ENCODE measurements around the gene SPSB1.

The SPSB1 gene

GRCh38 chr1:9324246-9325096 lies 31.8 kb downstream of the SPSB1 start:
- ATAC-seq, result no peak
- no peak for TF ChIP-seq ZFP30 (CRISPR knock-in tag; IDR thresholded peaks at IDR 0.05)
- TF ChIP-seq CSDC2 (CRISPR knock-in tag; IDR thresholded peaks at IDR 0.05), result no peak
- no peak for TF ChIP-seq ZFP3 (CRISPR knock-in tag; IDR thresholded peaks at IDR 0.05)
- TF ChIP-seq, protein P1, sequence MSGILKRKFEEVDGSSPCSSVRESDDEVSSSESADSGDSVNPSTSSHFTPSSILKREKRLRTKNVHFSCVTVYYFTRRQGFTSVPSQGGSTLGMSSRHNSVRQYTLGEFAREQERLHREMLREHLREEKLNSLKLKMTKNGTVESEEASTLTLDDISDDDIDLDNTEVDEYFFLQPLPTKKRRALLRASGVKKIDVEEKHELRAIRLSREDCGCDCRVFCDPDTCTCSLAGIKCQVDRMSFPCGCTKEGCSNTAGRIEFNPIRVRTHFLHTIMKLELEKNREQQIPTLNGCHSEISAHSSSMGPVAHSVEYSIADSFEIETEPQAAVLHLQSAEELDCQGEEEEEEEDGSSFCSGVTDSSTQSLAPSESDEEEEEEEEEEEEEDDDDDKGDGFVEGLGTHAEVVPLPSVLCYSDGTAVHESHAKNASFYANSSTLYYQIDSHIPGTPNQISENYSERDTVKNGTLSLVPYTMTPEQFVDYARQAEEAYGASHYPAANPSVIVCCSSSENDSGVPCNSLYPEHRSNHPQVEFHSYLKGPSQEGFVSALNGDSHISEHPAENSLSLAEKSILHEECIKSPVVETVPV (CRISPR knock-in tag; IDR thresholded peaks at IDR 0.05), result no peak
- TF ChIP-seq, protein P2, sequence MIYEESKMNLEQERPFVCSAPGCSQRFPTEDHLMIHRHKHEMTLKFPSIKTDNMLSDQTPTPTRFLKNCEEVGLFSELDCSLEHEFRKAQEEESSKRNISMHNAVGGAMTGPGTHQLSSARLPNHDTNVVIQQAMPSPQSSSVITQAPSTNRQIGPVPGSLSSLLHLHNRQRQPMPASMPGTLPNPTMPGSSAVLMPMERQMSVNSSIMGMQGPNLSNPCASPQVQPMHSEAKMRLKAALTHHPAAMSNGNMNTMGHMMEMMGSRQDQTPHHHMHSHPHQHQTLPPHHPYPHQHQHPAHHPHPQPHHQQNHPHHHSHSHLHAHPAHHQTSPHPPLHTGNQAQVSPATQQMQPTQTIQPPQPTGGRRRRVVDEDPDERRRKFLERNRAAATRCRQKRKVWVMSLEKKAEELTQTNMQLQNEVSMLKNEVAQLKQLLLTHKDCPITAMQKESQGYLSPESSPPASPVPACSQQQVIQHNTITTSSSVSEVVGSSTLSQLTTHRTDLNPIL (CRISPR knock-in tag; IDR thresholded peaks at IDR 0.05; ENCODE audit: low read depth), result no peak
- no peak for TF ChIP-seq TCF4 (CRISPR knock-in tag; IDR thresholded peaks at IDR 0.05; ENCODE audit: borderline replicate concordance)
- no peak for TF ChIP-seq ZNF565 (CRISPR knock-in tag; conservative IDR thresholded peaks at IDR 0.05; ENCODE audit: low read depth)
- no peak for TF ChIP-seq ESRRG (CRISPR knock-in tag; IDR thresholded peaks at IDR 0.05)
- no peak for TF ChIP-seq GLIS3 (CRISPR knock-in tag; IDR thresholded peaks at IDR 0.05)

DNA sequence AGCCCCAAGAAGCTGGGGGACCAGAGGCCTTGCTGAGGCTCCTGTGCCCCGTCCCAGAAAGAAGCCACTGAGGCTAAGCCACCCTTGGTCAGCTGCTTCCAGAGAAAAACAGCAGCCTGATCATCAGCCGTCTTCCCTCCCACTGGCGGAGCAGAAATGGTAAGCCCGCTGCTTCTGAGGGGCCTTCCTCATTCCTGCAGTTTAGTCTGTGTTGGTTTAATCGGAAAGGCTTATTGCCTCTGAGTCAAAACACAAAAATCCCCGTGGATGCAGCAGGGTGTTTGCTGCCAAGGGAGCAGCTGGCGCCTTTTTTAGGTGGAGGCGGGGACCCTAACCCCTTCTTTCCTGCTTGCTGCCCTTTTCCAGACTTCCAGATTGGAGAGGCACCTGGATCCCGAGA lies 33.9 kb downstream of the SPSB1 start:
- ATAC-seq, result no peak
- TF ChIP-seq ISL1 (CRISPR knock-in tag; IDR thresholded peaks at IDR 0.05), result no peak
- TF ChIP-seq, protein P2 (CRISPR knock-in tag; IDR thresholded peaks at IDR 0.05; ENCODE audit: low read depth), result no peak
- TF ChIP-seq ZC3H10 (CRISPR knock-in tag; IDR thresholded peaks at IDR 0.05), result no peak
- TF ChIP-seq, protein P3, sequence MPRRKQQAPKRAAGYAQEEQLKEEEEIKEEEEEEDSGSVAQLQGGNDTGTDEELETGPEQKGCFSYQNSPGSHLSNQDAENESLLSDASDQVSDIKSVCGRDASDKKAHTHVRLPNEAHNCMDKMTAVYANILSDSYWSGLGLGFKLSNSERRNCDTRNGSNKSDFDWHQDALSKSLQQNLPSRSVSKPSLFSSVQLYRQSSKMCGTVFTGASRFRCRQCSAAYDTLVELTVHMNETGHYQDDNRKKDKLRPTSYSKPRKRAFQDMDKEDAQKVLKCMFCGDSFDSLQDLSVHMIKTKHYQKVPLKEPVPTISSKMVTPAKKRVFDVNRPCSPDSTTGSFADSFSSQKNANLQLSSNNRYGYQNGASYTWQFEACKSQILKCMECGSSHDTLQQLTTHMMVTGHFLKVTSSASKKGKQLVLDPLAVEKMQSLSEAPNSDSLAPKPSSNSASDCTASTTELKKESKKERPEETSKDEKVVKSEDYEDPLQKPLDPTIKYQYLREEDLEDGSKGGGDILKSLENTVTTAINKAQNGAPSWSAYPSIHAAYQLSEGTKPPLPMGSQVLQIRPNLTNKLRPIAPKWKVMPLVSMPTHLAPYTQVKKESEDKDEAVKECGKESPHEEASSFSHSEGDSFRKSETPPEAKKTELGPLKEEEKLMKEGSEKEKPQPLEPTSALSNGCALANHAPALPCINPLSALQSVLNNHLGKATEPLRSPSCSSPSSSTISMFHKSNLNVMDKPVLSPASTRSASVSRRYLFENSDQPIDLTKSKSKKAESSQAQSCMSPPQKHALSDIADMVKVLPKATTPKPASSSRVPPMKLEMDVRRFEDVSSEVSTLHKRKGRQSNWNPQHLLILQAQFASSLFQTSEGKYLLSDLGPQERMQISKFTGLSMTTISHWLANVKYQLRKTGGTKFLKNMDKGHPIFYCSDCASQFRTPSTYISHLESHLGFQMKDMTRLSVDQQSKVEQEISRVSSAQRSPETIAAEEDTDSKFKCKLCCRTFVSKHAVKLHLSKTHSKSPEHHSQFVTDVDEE (CRISPR knock-in tag; IDR thresholded peaks at IDR 0.05), result no peak
- no peak for TF ChIP-seq BACH2 (CRISPR knock-in tag; IDR thresholded peaks at IDR 0.05; ENCODE audit: borderline replicate concordance)
- TF ChIP-seq CSDC2 (CRISPR knock-in tag; IDR thresholded peaks at IDR 0.05), result no peak

GRCh38 chr1:9328201-9328600 lies 35.5 kb downstream of the SPSB1 start:
- TF ChIP-seq ZNF565 (CRISPR knock-in tag; conservative IDR thresholded peaks at IDR 0.05; ENCODE audit: low read depth) (no peak), TOX (CRISPR knock-in tag; IDR thresholded peaks at IDR 0.05; ENCODE audit: borderline replicate concordance) (no peak), RARB (CRISPR knock-in tag; IDR thresholded peaks at IDR 0.05) (no peak), ISL1 (CRISPR knock-in tag; IDR thresholded peaks at IDR 0.05) (no peak), ZFP30 (CRISPR knock-in tag; IDR thresholded peaks at IDR 0.05) (no peak), ZFP3 (CRISPR knock-in tag; IDR thresholded peaks at IDR 0.05) (no peak), ESRRG (CRISPR knock-in tag; IDR thresholded peaks at IDR 0.05) (no peak), PPARA (CRISPR knock-in tag; IDR thresholded peaks at IDR 0.05; ENCODE audit: borderline replicate concordance) (no peak), TCF4 (CRISPR knock-in tag; IDR thresholded peaks at IDR 0.05; ENCODE audit: borderline replicate concordance) (no peak), ZNF8 (CRISPR knock-in tag; IDR thresholded peaks at IDR 0.05) (no peak), ZNF70 (CRISPR knock-in tag; IDR thresholded peaks at IDR 0.05) (no peak), GLIS3 (CRISPR knock-in tag; IDR thresholded peaks at IDR 0.05) (no peak)
- TF ChIP-seq, protein P4, sequence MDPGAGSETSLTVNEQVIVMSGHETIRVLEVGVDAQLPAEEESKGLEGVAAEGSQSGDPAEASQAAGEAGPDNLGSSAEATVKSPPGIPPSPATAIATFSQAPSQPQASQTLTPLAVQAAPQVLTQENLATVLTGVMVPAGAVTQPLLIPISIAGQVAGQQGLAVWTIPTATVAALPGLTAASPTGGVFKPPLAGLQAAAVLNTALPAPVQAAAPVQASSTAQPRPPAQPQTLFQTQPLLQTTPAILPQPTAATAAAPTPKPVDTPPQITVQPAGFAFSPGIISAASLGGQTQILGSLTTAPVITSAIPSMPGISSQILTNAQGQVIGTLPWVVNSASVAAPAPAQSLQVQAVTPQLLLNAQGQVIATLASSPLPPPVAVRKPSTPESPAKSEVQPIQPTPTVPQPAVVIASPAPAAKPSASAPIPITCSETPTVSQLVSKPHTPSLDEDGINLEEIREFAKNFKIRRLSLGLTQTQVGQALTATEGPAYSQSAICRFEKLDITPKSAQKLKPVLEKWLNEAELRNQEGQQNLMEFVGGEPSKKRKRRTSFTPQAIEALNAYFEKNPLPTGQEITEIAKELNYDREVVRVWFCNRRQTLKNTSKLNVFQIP (CRISPR knock-in tag; IDR thresholded peaks at IDR 0.05; ENCODE audit: borderline replicate concordance, low read depth), result no peak
- TF ChIP-seq, protein P1 (CRISPR knock-in tag; IDR thresholded peaks at IDR 0.05), result no peak
- TF ChIP-seq, protein P5, sequence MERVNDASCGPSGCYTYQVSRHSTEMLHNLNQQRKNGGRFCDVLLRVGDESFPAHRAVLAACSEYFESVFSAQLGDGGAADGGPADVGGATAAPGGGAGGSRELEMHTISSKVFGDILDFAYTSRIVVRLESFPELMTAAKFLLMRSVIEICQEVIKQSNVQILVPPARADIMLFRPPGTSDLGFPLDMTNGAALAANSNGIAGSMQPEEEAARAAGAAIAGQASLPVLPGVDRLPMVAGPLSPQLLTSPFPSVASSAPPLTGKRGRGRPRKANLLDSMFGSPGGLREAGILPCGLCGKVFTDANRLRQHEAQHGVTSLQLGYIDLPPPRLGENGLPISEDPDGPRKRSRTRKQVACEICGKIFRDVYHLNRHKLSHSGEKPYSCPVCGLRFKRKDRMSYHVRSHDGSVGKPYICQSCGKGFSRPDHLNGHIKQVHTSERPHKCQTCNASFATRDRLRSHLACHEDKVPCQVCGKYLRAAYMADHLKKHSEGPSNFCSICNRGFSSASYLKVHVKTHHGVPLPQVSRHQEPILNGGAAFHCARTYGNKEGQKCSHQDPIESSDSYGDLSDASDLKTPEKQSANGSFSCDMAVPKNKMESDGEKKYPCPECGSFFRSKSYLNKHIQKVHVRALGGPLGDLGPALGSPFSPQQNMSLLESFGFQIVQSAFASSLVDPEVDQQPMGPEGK (CRISPR knock-in tag; IDR thresholded peaks at IDR 0.05; ENCODE audit: borderline replicate concordance), result no peak
- ATAC-seq, result no peak
